Upper lobe of left lung (tissue), 4 donors: Measurements from ENCODE around the gene TSPAN10.

Experiments used
- CTCF ChIP-seq, 6 experiments: fragments of 450-650 bp in 4 of 6; fragments of 200-600 bp in 2 of 6; sonication (generic) in 2 of 6; IDR thresholded peaks; one replicate each; pipeline ENCODE4 v1.5.1; 2016 to 2019; ENCODE audit warnings: antibody characterized with exemption in 6 of 6
- POLR2A ChIP-seq, 4 donors: fragments of 450-650 bp; IDR thresholded peaks; one replicate each; pipeline ENCODE4 v1.5.1; 2016 to 2017; ENCODE audit warnings: antibody characterized with exemption in 4 of 4, mild to moderate bottlenecking in 2 of 4
- POLR2AphosphoS5 ChIP-seq, 2 donors: sonication (generic); formaldehyde crosslinking; IDR thresholded peaks; one replicate each; pipeline ENCODE4 v1.5.1; 2017; ENCODE audit warnings: antibody characterized with exemption in 2 of 2

DNA sequence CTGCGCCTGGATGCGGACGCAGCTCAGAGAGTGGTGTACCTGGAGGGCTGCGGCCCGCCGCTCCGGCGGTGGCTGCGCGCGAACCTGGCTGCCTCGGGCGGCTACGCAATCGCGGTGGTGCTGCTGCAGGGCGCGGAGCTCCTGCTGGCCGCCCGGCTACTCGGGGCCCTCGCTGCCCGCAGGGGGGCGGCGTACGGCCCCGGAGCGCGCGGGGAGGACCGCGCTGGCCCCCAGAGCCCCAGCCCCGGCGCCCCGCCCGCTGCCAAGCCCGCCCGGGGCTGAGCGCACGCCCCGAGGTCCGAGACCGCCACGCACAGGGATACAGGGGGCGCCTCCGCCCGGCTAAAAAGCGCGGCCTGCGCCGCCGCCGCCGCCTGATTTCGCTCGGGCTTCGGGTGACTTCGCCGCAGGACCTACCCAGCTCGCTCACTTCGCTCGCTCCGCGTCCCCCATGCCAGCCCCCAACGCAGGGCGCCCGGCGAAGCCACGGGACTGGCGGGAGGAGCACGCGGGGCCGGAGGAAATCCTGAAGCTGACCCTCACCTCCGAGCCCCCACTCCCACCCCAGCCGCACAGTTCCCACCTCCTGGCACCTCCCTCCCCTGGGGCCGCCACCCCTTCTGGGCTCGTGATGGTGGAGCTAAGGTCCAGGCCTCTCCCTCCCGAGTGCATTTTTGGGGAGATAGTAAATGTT, 11.2 kb downstream of the TSPAN10 start:
- TF ChIP-seq CTCF (IDR thresholded peaks at IDR 0.05) (no peak), POLR2AphosphoS5 (IDR thresholded peaks at IDR 0.05) (no peak), POLR2A (IDR thresholded peaks at IDR 0.05) (no peak)
